ENCODE results near the gene XXYLT1. TPM values are rescaled to one million over a fixed set of nuclear protein-coding genes. Genes with fewer than 3 reads are reported as not detected.

XXYLT1 gene
- total RNA-seq, 1 donor from 2014 or later = 16.4 TPM

DNA sequence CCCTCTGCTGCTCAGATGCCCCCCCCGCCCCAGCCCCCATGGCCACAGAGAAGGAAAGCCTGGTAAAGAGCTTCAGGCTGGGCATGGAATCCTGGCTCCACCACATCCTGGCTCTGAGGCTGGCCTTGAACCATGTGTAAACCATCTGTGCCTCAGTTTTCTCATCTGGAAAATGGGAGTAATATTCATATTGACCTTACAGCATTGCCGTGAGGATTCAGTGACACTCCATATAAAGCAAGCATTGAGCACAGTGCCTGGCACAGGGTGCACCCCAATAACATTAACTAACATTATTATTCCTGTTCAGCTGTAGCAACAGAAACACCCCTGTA, 150.7 kb downstream of the XXYLT1 start:
- no peaks in the 10 kb centered on the region for H3K36me3 Mint-ChIP-seq
- H3K27me3 Mint-ChIP-seq (ENCODE audit: insufficient read depth, low read depth) = peaks cover 7% of the 10 kb centered on the region
- H3K27ac Mint-ChIP-seq = peak overlapping the region; percentile 98
- H3K4me1 Mint-ChIP-seq = peaks cover 67% of the 10 kb centered on the region
- TF ChIP-seq EZH2phosphoT487 (IDR thresholded peaks at IDR 0.05) (no peak), CTCF (IDR thresholded peaks at IDR 0.05) (no peak), EZH2 (IDR thresholded peaks at IDR 0.05) (no peak)
- H3K9me3 ChIP-seq (ENCODE audit: low read depth) = no peaks in the 10 kb centered on the region
- no peak overlapping the region for H3K27ac ChIP-seq
- H3K9me3 Mint-ChIP-seq = no peaks in the 10 kb centered on the region
- no peaks in the 10 kb centered on the region for H3K36me3 ChIP-seq
- no peak overlapping the region for H3K9ac ChIP-seq
- H3K4me1 ChIP-seq = peaks cover 15% of the 10 kb centered on the region
- no peaks in the 10 kb centered on the region for H3K27me3 ChIP-seq
- no peak overlapping the region for H3K4me3 Mint-ChIP-seq
- peaks cover 8% of the 10 kb centered on the region for H3F3A ChIP-seq (ENCODE audit: low read depth)
- H4K20me1 ChIP-seq (ENCODE audit: low read depth) = peaks cover 72% of the 10 kb centered on the region
- peaks cover 3% of the 10 kb centered on the region for H3K79me2 ChIP-seq (ENCODE audit: low read depth)
- H3K4me3 ChIP-seq = no peak overlapping the region
- H3K4me2 ChIP-seq = peak overlapping the region; percentile 43
- no peak for DNase-seq (ENCODE audit: low spot score)
- no peak overlapping the region for H2AFZ ChIP-seq (replicated peaks)

DNA sequence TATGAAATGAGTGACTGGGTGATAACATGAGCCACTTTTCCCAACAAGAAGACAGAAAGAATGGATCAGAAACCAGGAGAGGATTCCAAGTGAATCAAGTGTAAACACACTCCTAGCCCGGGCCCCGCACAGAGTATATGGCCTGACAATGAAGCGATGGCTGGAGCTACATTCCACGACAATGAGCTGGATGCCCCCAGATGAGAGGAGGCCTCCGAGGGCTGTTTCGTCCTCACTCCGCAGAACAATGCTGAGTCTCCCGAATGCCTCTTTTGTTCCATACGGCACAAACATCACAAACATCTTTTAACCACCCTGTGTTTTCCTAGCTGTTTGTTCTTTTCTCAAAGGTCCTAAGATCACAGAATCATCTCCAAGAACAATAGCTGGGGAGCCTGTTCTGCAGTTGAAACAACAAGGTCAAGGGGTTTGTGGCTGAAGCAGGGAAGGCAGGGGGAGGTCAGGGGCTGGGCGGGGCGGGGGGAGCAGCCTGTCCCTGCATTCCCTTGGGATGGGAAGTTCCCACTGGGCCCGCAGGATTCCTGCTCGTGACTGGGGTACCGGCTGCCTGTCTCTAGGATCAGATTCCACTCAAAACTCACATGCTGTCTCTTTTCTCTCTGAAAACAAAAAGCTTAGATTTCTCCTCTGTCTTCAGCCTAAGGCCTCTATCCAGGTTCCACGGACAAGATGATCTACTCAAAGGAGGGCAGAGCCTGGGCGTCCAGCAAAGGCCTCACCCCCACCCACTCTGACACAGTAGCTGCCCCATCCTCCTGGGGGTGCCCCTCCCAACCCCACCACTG, 151.3 kb downstream of the XXYLT1 start:
- H3K36me3 Mint-ChIP-seq = no peaks in the 10 kb centered on the region
- no peak overlapping the region for H2AFZ ChIP-seq (replicated peaks)
- H3K4me2 ChIP-seq = peak overlapping the region; percentile 43
- no peak overlapping the region for H3K27ac ChIP-seq
- peaks cover 7% of the 10 kb centered on the region for H3K27me3 Mint-ChIP-seq (ENCODE audit: insufficient read depth, low read depth)
- peaks cover 15% of the 10 kb centered on the region for H3K4me1 ChIP-seq
- peak overlapping the region; percentile 98 for H3K27ac Mint-ChIP-seq
- H3F3A ChIP-seq (ENCODE audit: low read depth) = peaks cover 8% of the 10 kb centered on the region
- H4K20me1 ChIP-seq (ENCODE audit: low read depth) = peaks cover 77% of the 10 kb centered on the region
- H3K4me3 Mint-ChIP-seq = peak overlapping the region; percentile 72
- H3K79me2 ChIP-seq (ENCODE audit: low read depth) = peaks cover 3% of the 10 kb centered on the region
- H3K9me3 Mint-ChIP-seq = no peaks in the 10 kb centered on the region
- H3K4me3 ChIP-seq = no peak overlapping the region
- DNase-seq (ENCODE audit: low spot score) = peak; percentile 84
- TF ChIP-seq CTCF (IDR thresholded peaks at IDR 0.05) (no peak), EZH2 (IDR thresholded peaks at IDR 0.05) (no peak), EZH2phosphoT487 (IDR thresholded peaks at IDR 0.05) (no peak)
- H3K4me1 Mint-ChIP-seq = peaks cover 62% of the 10 kb centered on the region
- H3K36me3 ChIP-seq = no peaks in the 10 kb centered on the region
- no peaks in the 10 kb centered on the region for H3K9me3 ChIP-seq (ENCODE audit: low read depth)
- H3K9ac ChIP-seq = no peak overlapping the region
- no peaks in the 10 kb centered on the region for H3K27me3 ChIP-seq

GRCh38 chr3:195118671-195119070, 152.3 kb downstream of the XXYLT1 start:
- Histone ChIP-seq H3K9ac (no peak overlapping the region), H3K4me3 (no peak overlapping the region), H3K27me3 (no peaks in the 10 kb centered on the region), H3K36me3 (no peaks in the 10 kb centered on the region), H4K20me1 (ENCODE audit: low read depth) (peaks cover 78% of the 10 kb centered on the region), H3F3A (ENCODE audit: low read depth) (peaks cover 8% of the 10 kb centered on the region), H3K79me2 (ENCODE audit: low read depth) (peaks cover 3% of the 10 kb centered on the region), H3K4me2 (no peak overlapping the region), H3K4me1 (peaks cover 15% of the 10 kb centered on the region), H2AFZ (replicated peaks) (no peak overlapping the region), H3K27ac (no peak overlapping the region), H3K9me3 (ENCODE audit: low read depth) (no peaks in the 10 kb centered on the region)
- H3K27ac Mint-ChIP-seq = no peak overlapping the region
- H3K4me3 Mint-ChIP-seq = no peak overlapping the region
- no peaks in the 10 kb centered on the region for H3K36me3 Mint-ChIP-seq
- H3K9me3 Mint-ChIP-seq = no peaks in the 10 kb centered on the region
- H3K4me1 Mint-ChIP-seq = peaks cover 52% of the 10 kb centered on the region
- no peak for DNase-seq (ENCODE audit: low spot score)
- H3K27me3 Mint-ChIP-seq (ENCODE audit: insufficient read depth, low read depth) = peaks cover 7% of the 10 kb centered on the region
- TF ChIP-seq CTCF (IDR thresholded peaks at IDR 0.05) (no peak), EZH2 (IDR thresholded peaks at IDR 0.05) (no peak), EZH2phosphoT487 (IDR thresholded peaks at IDR 0.05) (no peak)
